ENCODE measurements around the gene MED7. TPM values are rescaled to one million over a fixed set of nuclear protein-coding genes. Genes with fewer than 3 reads are reported as not detected.

The MED7 gene
- total and polyA plus RNA-seq, 10 of the 15 experiments (the other 5 are each of a cell fraction or from before 2014, with no cell fraction given): 9.3 to 47.7 (median 22.7) TPM

- CTCF ChIA-PET: interaction anchor here (0.7 to 1.4 kb wide), 5 partner anchors 9 to 69 kb away, joined by 3 to 5 read pairs (median 3); no protein-coding TSS in a partner anchor
- DNase-seq (ENCODE audit: low read depth, low spot score): no peak
- in situ Hi-C loops (cut with MboI): no loop called here
Observed at GRCh38 chr5:157184117-157184670, 41.5 kb upstream of the MED7 start.

More at GRCh38 chr5:157184117-157184670, 41.5 kb upstream of the MED7 start:
- ChIA-PET SMC1A (ENCODE audit: uncharacterized antibody, unreplicated experiment) (interaction anchor here (1.0 kb wide), 1 partner anchor 16 kb away, joined by 4 read pairs; no protein-coding TSS in a partner anchor), POLR2A (interaction anchor here (1.6 kb wide), 1 partner anchor 11 kb away, joined by 3 read pairs; no protein-coding TSS in a partner anchor), RAD21 (ENCODE audit: unreplicated experiment) (interaction anchor here (1.9 kb wide), 1 partner anchor 69 kb away, joined by 8 read pairs; no protein-coding TSS in a partner anchor)
- WGBS (ENCODE audit: insufficient coverage, insufficient replicate concordance, low lambda C conversion rate, missing lambda C conversion rate): 75% methylated on average over 8 of the region's 8 CpGs
- Histone ChIP-seq H3K27ac (ENCODE audit: control insufficient read depth, insufficient read depth) (no peak overlapping the region), H3K4me3 (no peak overlapping the region), H3K27me3 (replicated peaks in 1 of 2; ENCODE audit: control insufficient read depth in 2 of 2, insufficient read depth in 2 of 2, low read length in 1 of 2) (no peaks in the 10 kb centered on the region), H3K4me1 (ENCODE audit: control insufficient read depth, insufficient read depth, low read length) (0 out of 2 replicates have a peak, but pooled peaks cover 6% of the 10 kb centered on the region), H3K4me2 (ENCODE audit: control insufficient read depth, insufficient read depth) (no peak overlapping the region), H4K20me1 (ENCODE audit: control insufficient read depth, insufficient read depth) (no peaks in the 10 kb centered on the region), H3K9ac (ENCODE audit: control insufficient read depth, insufficient read depth, low read length) (no peak overlapping the region), H3K9me3 (replicated peaks; ENCODE audit: control insufficient read depth, insufficient read depth, low read length) (no peaks in the 10 kb centered on the region), H3K36me3 (ENCODE audit: control insufficient read depth in 2 of 2, insufficient read depth in 2 of 2, low read length in 1 of 2) (no peaks in the 10 kb centered on the region), H2AFZ (ENCODE audit: control insufficient read depth, low read depth, low read length) (no peak overlapping the region), H3K79me2 (ENCODE audit: control insufficient read depth, insufficient read depth, low read length) (no peaks in the 10 kb centered on the region)
- FAIRE-seq: no peak
- BruUV-seq (replicated peaks): no TSS peak
- intact Hi-C loops (cut with micrococcal nuclease; ENCODE audit: unreplicated experiment): no loop called here
- ATAC-seq: no peak
- TF ChIP-seq RCOR1 (conservative IDR thresholded peaks at IDR 0.05; ENCODE audit: low read depth, low read length) (no peak), HDAC2 (IDR thresholded peaks at IDR 0.05) (no peak), ZNF207 (IDR thresholded peaks at IDR 0.05; ENCODE audit: borderline replicate concordance) (no peak), RUNX3 (IDR thresholded peaks at IDR 0.05; ENCODE audit: low read length) (no peak), SKIL (IDR thresholded peaks at IDR 0.05; ENCODE audit: low read depth, poor library complexity, severe bottlenecking) (no peak), NR2C2 (IDR thresholded peaks at IDR 0.05; ENCODE audit: borderline replicate concordance, control insufficient read depth, insufficient read length, low read depth) (no peak)

Measured in GM12878 (cell line).